Measurements from ENCODE around the gene UNC13A.

- TF ChIP-seq CTCF (IDR thresholded peaks at IDR 0.05): no peak
- no peak for TF ChIP-seq SMC3 (IDR thresholded peaks at IDR 0.05; ENCODE audit: low read depth, low read length)
- no peak for TF ChIP-seq NFIC (IDR thresholded peaks at IDR 0.05; ENCODE audit: borderline replicate concordance)
- no peak for TF ChIP-seq POLR2AphosphoS5 (IDR thresholded peaks at IDR 0.05; ENCODE audit: low read depth, low read length)
- TF ChIP-seq NRF1 (IDR thresholded peaks at IDR 0.05; ENCODE audit: low read depth, low read length): no peak
- no peak for TF ChIP-seq TEAD4 (IDR thresholded peaks at IDR 0.05; ENCODE audit: borderline replicate concordance, insufficient read depth)
Observed at GRCh38 chr19:17575871-17576757, 112.0 kb downstream of the UNC13A start.
